Activated T-cell treated with anti-CD3 and anti-CD28 coated beads for 24 hours (primary cell): ENCODE data around the gene NBPF10.
"Not testable (repeated sequence)": the region's sequence is repeated elsewhere in the genome, so short reads cannot be mapped to it uniquely, and the experiment has no call there.

Experiments
- DNase-seq: peaks from one replicate; pipeline ENCODE4 v3.0.0-alpha.2; 2020; ENCODE audit warnings: low read depth

Gene NBPF10

GRCh38 chr1:146144465-146144864, at the start of gene NBPF10:
TSS of gene NBPF10 (minus strand) at chr1:146144804. CDS start at chr1:146144769, 35 bp downstream.
- not testable (repeated sequence) for DNase-seq

GRCh38 chr1:146174531-146174930, 29.9 kb upstream of the NBPF10 start:
- not testable (repeated sequence) for DNase-seq

GRCh38 chr1:146167740-146168139, 23.1 kb upstream of the NBPF10 start:
- not testable (repeated sequence) for DNase-seq

GRCh38 chr1:146167273-146167672, 22.7 kb upstream of the NBPF10 start:
- DNase-seq: not testable (repeated sequence)
